HG03159 (cell line): ENCODE results near the gene MBP.
"Not testable (repeated sequence)": the region's sequence is repeated elsewhere in the genome, so short reads cannot be mapped to it uniquely, and the experiment has no call there.

Experiments used
- ATAC-seq: cut with Tn5 transposase; IDR thresholded peaks from one replicate; pipeline ENCODE4 v1.9.1; 2021; ENCODE audit warnings: mild to moderate bottlenecking, moderate library complexity; ENCODE audit not compliant: unreplicated experiment

MBP gene

DNA sequence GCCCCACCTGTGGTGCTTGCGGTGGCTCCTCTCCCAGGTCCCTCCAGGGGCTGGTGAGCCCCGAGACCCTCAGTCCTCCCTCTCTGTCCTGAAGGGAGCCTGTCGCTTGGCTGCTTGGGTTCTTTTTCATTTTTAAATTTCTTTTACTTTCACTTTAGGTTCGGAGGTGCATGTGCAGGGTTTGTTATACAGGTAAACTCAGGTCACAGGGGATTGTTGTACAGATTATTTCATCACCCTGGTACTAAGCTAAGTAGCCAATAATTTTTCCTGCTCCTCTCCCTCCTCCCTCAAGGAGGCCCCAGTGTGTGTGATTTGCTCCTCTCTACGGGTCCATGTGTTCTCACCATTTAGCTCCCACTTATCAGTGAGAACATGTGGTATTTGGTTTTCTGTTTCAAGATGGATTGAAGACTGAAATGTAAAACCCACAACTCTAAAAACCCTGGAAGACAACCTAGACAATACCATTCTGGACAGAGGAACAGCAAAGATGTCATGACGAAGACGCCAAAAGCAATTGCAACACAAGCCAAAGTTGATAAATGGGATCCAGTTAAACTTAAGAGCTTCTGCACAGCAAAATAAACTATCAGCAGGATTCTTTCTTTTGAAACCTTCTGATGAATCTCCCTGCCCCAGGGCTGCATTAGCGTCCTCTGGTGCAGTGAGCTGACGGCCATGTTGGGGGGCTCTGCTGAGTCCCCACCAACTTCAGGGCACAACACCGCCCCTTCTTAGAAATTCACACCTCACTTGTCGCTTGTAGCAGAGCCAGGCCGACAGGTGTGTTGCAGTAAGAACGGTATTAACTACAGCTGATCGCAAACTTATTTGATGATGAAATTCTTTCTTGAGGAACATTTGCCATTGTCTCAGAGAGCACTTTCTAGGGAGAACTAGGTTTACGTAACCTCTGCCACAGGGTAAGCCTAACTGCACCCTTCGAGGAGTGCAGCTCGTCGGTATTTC is 174.9 kb downstream of the MBP start:
- ATAC-seq = no peak

DNA sequence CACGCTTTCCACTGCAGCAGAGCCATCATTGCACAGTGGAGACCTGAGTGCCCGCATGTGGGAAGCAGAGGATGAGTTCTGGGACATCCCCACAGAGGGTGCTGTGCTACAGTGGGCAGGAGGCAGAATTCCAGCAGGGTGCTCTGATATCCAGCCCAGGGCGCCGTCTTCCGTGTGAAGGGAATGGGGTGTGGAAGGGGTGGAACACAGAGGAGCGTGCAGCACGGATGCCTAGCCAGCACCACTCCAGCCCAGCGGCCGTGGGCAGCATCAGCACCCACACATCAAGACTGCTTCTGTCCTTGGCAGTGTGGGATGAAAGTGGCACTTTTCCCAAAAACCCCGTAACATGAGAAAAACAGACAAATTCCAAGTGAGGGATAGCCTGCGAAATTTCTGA is 175.9 kb downstream of the MBP start:
- no peak for ATAC-seq

DNA sequence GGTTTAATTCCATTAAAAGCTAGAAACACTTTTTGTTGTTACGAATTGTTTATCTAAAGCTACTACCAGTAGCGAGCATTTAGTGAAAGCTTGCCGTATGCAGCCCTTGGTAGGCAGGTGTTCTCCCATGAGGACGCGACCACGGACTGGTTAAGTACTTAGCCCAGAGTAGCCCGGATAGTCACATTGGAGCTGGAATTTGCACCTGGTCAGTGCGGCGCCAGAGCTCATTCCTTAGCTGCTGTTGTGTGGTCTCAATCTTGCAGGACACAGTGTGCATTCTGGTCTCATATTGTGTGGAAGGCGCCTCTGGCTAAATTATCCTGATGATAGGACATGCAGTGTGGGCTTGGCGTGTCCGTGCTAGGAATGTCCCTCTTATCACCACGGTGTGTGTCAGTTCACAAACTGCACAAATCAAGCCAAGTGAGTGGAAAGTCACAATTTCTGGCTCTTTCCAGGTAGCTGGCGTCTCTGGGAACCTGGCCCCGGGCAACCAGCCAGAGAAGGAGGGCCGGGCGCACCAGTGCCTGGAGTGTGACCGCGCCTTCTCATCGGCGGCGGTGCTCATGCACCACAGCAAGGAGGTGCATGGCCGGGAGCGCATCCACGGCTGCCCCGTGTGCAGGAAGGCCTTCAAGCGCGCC is 176.9 kb downstream of the MBP start:
- ATAC-seq = no peak

DNA sequence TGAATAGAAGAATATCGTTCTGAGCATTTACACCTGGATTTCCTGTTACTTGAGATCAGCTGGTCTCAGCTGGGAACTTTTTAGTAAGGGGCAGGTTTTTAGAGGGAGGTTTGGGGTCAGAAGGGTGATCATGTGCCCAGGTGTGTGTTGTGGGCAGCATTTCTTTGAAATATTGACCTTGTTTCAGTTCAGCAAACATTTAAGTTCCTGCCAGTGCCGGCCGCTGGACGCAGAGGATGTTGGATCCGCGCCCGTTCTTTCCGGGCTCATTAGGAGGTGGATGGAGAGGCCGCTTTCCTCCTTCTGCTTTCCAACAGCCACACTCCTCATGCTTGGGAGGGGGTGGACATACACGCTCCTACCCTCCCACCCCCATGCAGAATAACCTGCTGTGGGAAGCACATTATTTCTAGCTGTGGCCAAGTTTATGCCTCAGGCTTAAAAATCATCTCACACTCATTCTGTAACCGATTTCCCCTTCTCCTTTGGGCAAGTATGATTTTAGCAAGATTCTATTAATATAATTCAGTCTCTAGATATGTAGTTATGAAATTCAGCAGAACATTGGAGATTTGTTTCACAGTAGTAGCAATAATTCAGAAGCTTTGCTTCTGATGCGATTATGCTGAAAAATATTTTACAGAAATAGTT is 178.9 kb downstream of the MBP start:
- ATAC-seq = no peak

DNA sequence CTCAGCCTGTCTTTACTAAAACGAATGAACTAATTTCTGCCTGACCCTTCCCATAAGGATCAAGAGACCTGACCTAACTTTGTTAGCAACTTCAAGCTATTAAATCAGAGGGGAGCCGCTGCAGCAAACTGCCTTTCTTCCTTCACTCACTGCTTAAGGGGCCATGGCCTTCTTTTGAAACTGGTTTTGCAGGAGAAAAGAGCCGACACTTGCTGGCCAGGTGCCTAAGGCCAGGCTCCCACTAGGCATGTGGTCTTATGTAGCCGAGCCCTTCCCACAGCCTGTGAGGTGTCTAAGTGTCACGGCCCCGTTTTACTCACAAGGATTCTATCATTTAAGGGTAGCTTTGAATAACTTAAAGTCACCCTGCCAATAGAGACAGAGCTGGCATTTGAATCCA is 179.4 kb downstream of the MBP start:
- ATAC-seq = no peak

DNA sequence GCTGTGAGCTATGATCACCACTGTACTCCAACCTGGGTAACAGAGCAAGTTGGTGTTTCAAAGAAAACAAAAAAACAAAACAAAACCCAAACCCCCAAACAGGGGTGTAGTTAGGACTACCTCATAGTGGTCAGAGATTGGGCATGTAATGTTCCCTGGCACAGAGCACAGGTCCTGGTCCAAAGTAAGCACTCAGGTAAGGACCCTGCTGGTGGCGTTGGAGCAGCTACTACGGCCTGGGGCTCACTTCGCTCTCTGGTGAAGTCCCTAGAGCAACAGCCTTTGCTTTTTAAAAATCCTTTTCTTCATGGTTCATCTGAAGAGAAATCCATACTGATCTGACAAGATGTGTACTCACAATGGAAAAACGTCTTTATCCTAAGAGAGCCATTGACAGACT is 179.8 kb downstream of the MBP start:
- no peak for ATAC-seq

DNA sequence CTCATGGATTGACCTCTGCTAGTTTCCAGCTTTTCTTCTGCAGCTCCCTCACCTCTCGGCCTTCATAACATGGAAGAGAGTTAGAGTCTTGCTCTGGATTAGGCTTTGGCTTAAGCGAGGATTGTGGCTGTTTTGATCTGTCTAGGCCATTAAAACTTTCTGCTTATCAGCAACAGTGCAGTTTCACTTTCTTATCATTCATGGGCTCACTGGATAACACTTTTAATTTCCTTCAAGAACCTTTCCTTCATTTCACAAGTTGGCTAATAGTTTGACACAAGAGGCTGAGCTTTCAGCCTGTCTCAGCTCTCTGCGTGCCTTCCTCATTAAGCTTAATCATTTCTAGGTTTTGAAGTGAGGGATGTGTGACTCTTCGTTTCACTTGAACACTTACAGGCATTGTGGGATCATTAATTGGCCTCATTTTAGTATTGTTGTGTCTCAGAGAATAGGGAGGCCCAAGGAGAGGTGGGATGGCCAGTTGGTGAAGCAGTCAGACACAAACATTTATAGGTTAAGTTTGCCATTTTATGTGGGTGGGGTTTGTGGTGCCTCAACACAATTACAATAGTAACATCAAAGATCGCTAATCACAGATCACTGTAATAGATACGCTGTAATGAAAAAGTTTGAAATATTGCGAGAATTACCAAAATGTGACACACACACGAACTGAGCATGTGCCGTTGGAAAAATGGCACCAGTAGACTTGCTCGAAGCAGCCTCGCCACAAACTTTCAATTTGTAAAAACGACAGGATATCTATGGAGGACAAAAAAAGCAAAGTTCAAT is 180.9 kb downstream of the MBP start:
- ATAC-seq = no peak

DNA sequence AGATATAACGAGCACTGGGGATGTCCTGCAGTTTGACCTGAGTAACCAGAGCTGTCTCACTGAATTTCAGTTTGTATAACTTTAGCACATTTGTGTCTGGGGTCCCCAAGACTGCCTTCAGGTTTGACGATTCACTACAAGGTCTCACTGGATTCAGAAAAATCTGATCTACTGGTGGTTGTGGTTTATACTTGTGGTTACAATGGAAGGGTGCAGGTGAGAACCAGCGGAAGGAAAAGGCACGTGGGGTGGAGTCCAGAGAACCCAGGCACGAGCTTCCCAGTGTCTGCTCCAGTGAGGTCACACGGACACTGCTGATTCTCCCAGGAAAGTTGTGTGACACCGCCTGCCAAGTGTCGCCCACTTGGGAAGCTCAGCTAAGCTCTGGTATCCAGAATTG is 184.2 kb downstream of the MBP start:
- no peak for ATAC-seq

DNA sequence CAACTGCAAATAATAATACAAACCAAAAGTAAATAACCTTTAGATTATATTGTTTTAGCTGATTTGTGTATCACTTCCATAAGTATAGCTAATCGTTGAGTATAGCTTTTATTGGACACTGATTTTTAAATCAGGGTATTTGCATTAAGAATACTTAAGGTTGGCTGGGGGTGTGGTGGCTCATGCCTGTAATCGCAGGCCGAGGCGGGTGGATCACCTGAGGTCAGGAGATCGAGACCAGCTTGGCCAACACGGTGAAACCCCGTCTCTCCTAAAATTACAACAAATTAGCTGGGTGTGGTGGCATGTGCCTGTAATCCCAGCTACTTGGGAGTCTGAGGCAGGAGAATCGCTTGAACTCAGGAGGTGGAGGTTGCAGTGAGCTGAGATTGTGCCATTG is 188.2 kb downstream of the MBP start:
- not testable (repeated sequence) for ATAC-seq

DNA sequence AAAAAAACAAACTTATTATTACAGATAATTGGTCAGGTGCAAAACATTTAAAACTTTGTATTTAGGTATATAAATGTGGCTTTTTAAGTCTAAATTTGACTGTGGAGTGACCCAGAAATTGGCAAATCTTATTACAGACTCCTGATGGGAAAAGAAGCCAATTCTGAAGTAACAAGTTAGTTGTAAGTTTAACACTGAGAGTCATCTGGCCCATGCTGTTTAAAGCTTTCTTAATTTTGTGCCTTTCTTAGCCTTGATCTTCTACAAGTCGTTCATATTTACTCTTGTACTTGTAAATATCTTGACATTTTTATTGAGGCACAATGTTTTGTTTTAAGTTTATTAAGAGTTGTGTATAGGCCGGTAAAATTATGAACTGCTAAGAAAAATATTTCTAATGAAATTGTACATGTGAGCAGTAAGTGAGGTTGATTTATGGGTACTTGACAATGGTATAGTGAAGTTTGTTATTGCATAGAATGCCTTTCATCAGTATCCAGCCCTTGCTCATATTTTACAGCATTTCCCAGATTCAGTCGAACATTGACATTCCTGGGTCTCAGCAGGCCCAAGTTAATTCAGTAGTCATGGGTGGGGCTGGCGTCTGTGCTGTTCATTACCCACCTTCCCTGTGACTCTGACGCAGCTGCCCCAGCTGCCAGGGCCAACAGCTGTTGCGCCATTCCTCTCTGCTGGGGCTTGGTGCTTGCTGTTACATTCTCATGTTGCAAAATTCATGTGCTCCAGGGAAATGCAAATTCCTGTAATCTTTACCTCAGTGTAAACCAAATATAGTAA is 188.8 kb downstream of the MBP start:
- ATAC-seq = no peak

DNA sequence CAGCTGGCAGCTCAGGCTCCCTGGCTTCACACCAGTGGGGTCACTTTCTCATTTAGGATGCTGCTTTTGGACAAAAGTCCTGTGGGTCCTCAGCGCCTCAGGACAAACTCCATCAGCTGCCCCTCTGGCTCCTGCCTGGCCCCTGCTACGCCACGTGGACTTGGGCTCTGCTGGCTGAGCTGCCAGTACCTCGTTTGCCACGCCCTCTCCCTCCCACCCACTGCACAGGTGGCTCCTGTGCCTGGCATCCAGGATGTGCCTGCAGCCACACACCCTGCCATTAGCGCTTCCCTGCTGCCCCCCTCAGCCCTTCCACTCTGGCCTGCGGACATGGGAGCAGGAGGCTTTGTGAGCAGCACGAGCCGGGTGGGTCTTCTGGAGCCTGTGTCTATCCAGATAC is 191.3 kb downstream of the MBP start:
- ATAC-seq = no peak

DNA sequence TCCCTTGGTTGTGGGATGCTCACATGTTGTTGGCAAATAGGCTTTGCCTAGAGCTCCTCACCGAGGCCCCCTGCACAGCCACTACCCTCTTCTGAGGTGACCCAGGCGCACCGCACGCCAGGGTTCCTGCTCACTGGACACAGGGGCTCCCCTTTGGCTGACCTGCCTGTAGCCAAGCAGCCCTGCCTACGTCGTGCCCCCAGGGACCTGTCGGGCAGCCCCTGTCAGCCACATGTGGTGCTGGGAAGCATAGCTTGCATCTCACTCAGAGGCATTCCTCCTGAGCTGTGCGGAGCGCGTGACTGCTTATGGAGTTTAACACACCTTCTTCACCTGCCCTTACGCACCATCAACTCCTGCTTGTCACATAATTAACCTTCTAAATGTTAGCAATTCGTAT is 194.0 kb downstream of the MBP start:
- no peak for ATAC-seq

DNA sequence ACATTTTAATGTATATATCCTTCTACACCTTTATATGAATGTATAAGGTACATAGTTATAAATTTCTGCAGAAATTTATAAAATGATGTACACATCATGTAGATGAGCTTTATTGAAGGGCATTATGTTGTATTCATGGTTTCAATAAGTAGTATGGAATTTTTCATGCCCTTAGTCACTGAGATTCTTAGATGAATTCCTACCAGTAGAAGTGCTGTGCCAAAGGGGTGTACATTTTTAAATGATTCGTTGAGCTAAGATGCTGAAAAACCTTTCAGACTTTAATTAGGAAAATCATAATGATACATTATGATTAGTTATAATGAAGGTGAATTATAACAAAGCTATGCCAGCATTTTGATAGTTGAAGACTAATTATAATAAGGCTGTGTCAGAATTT is 195.0 kb downstream of the MBP start:
- ATAC-seq = no peak

DNA sequence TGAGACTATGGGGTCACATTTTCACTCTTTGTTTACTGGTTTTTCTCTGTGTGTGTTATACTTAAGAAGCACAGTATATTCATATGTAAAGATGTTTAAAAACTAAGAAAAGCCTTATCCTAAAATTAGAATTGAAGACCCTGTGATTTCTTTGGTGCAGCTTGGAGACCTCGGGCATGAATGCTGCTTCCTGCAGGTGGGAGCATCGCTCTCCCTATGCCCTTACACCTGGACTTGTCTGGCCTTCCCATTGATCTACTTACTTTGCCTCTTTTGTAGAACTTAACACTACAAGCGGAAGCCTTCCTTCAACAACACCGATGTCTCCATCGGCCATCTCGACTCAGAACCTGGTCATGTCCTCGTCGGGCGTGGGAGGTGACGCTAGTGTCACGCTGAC is 195.7 kb downstream of the MBP start:
- ATAC-seq = no peak

DNA sequence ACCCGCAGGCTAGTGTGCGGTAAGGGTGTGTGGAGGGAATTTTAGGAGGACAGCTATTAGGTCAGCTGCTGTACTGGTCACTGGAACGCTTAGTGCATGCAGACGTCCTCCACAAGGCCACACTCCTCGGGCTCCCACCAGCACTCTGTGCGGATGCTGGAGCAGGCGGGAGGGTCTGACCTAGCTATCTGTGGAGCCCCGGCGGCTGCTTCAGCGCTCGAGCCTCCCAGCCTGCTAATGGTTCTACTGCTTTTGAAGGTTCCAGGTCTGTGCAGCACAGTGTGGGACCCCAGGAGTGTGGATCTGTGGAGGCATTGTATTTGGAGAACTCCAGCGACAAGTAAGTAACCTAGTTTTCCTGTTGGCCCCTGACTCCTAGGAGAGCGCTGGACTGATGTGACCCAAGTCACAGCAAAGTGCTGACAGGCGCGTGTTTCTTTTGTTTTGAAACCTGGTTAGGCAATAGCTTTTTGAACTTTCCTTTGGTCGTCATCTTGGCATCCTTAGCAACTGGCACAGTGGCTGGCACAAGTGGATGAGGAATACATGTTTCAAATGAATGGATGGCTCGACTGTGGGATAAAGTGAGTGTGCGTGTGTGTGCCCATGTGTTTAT is 196.8 kb downstream of the MBP start:
- ATAC-seq = no peak

DNA sequence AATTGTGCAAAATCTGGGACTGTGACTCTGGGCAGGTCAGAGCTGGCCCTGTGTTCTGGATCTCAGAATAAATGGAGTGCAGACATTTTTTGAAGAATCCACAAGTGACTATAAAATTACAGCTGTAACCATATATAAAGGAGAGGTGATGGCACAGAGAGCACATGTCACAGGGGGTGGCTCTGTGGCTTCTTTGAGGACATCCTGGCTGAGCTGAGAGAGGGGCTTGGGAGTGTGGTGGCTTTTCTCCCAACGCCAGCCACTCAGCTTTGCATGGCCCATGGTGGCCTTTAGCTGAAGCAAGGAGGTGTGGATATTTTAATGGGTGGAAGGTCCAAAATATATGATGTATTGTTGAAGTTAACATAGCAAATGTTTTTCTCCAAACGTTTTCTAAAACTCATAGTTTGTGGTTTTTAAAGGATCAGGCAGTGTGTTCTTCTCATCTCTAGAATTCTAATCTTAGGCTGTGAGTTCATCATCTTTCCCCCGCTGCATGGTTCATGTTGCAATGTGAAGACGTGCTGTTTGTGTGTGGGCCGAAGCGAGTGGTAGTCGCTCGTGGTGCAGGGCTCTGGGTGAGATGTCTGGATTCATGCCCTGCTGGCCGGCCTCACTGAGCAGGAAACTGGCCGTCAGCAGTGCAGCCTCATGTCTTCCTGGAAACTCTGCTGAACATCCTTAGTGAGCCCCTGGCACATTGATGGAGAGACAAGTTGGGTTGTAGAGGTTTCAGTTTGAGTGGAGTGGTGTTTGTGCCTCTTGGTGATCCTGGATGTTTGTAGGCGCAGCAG is 200.4 kb downstream of the MBP start:
- ATAC-seq = no peak

DNA sequence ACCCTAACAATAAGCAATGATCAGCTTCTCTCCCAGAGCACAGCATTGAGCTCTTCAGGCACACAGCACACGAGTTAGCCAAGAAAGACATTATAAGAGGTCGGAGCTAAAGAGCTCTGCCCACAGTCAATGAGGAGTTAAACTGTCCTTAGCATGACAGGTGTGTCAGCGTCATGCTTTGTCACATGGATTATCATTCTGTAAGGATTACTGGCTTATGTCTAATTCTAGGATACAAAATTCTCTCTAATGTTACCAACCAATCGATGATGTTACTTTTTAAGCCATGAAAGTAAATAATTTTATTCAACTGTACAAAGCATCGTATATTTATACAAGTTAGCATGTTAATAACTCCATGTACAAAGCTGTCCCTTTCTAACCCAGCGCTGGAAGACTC is 201.4 kb downstream of the MBP start:
- no peak for ATAC-seq
